IMR-90 (cell line): ENCODE measurements around the gene GRAMD4. TPM values are rescaled to one million over a fixed set of nuclear protein-coding genes. Genes with fewer than 3 reads are reported as not detected.

ENCODE experiments used
- ATAC-seq: fragments of 200-7000 bp; cut with Tn5 transposase; 2 replicates; pipeline ENCODE4 v1.9.1; 2020; ENCODE audit warnings: low read depth, mild to moderate bottlenecking, moderate library complexity
- BruUV-seq: library from RNA; stranded (reverse); fragments of 400-500 nt; replicated peaks from 2 replicates; lab custom pipeline; 2021; lab: Mats Ljungman, UMichigan
- CTCF ChIA-PET: fragments of 300-600 bp; formaldehyde crosslinking; extraction: SDS; loops from one replicate; lab custom pipeline; 2021; ENCODE audit warnings: antibody characterized with exemption; lab: Yijun Ruan, JAX
- POLR2A ChIA-PET: fragments of 300-600 bp; sonication (Branson Sonifier 250); formaldehyde crosslinking; loops from one replicate; lab custom pipeline; 2022; ENCODE audit warnings: antibody characterized with exemption; ENCODE audit not compliant: unreplicated experiment; lab: Charles Lee
- DNase-seq: peaks from one replicate; pipeline ENCODE4 v3.0.0; 2013
- H2AFZ ChIP-seq: replicated peaks from 2 replicates; pipeline ENCODE3; 2013; ENCODE audit warnings: low read length, mild to moderate bottlenecking; ENCODE audit not compliant: poor library complexity
- H2AK5ac ChIP-seq: 2 replicates; pipeline ENCODE4 v1.6.1; 2013; ENCODE audit warnings: low read depth, low read length, inconsistent platforms
- H2AK9ac ChIP-seq: replicated peaks from 2 replicates; pipeline ENCODE3; 2013; ENCODE audit warnings: mild to moderate bottlenecking, low read depth, low read length, moderate library complexity; ENCODE audit not compliant: poor library complexity
- H2BK120ac ChIP-seq: 2 replicates; pipeline ENCODE4 v1.6.1; 2013; ENCODE audit warnings: low read depth, low read length, inconsistent platforms
- H2BK15ac ChIP-seq: 3 replicates; pipeline ENCODE4 v1.6.1; 2013; ENCODE audit warnings: low read depth, low read length, inconsistent platforms
- H2BK20ac ChIP-seq: 2 replicates; pipeline ENCODE4 v1.6.1; 2013; ENCODE audit warnings: low read depth, mild to moderate bottlenecking, inconsistent platforms, low read length, moderate library complexity
- H2BK5ac ChIP-seq: 2 replicates; pipeline ENCODE4 v1.6.1; 2013; ENCODE audit warnings: mild to moderate bottlenecking, low read depth, low read length, inconsistent platforms; ENCODE audit not compliant: poor library complexity, severe bottlenecking
- H3K14ac ChIP-seq: replicated peaks from 2 replicates; pipeline ENCODE4 v1.6.1; 2013; ENCODE audit warnings: low read depth, low read length, inconsistent platforms
- H3K18ac ChIP-seq: 2 replicates; pipeline ENCODE4 v1.6.1; 2013; ENCODE audit warnings: low read depth, low read length, control low read depth
- H3K23ac ChIP-seq: 2 replicates; pipeline ENCODE4 v1.6.1; 2013; ENCODE audit warnings: low read depth, low read length, inconsistent platforms
- H3K27ac ChIP-seq: 2 replicates; pipeline ENCODE4 v1.5.1; 2013; ENCODE audit warnings: mild to moderate bottlenecking, control low read depth, low read length; ENCODE audit not compliant: insufficient read depth
- H3K27me3 ChIP-seq: 2 replicates; pipeline ENCODE4 v1.6.1; 2013; ENCODE audit warnings: low read length; ENCODE audit not compliant: control insufficient read depth, insufficient read depth
- H3K36me3 ChIP-seq: 2 replicates; pipeline ENCODE4 v1.6.1; 2013; ENCODE audit warnings: low read length, mixed read lengths; ENCODE audit not compliant: control insufficient read depth, insufficient read depth
- H3K4ac ChIP-seq: 2 replicates; pipeline ENCODE4 v1.6.1; 2013; ENCODE audit warnings: low read depth, low read length, inconsistent platforms
- H3K4me1 ChIP-seq: 2 replicates; pipeline ENCODE4 v1.6.1; 2013; ENCODE audit warnings: low read length, mixed read lengths; ENCODE audit not compliant: control insufficient read depth, insufficient read depth
- H3K4me2 ChIP-seq: 2 replicates; pipeline ENCODE4 v1.6.1; 2013; ENCODE audit warnings: low read depth, mild to moderate bottlenecking, control low read depth, low read length, moderate library complexity
- H3K4me3 ChIP-seq: 2 replicates; pipeline ENCODE4 v1.5.1; 2013; ENCODE audit warnings: low read depth, mild to moderate bottlenecking, control low read depth, low read length, moderate library complexity; ENCODE audit not compliant: insufficient read depth
- H3K56ac ChIP-seq: 2 replicates; pipeline ENCODE4 v1.6.1; 2013; ENCODE audit warnings: low read length, inconsistent platforms; ENCODE audit not compliant: insufficient read depth; ENCODE audit errors: extremely low read depth
- H3K79me1 ChIP-seq, 2 experiments: 2 replicates each; pipeline ENCODE4 v1.6.1; 2013; ENCODE audit warnings: low read length in 2 of 2, inconsistent platforms in 1 of 2, low read depth in 1 of 2
- H3K9ac ChIP-seq: 2 replicates; pipeline ENCODE4 v1.6.1; 2013; ENCODE audit warnings: low read depth, low read length, control low read depth
- H3K9me1 ChIP-seq: 2 replicates; pipeline ENCODE4 v1.6.1; 2013; ENCODE audit warnings: low read length, inconsistent platforms; ENCODE audit not compliant: insufficient read depth
- H3K9me3 ChIP-seq: 2 replicates; pipeline ENCODE4 v1.6.1; 2013; ENCODE audit warnings: low read length; ENCODE audit not compliant: control insufficient read depth, insufficient read depth
- H4K20me1 ChIP-seq: 2 replicates; pipeline ENCODE4 v1.6.1; 2013; ENCODE audit warnings: low read length, inconsistent platforms; ENCODE audit not compliant: insufficient read depth
- H4K5ac ChIP-seq: 2 replicates; pipeline ENCODE4 v1.6.1; 2013; ENCODE audit warnings: mild to moderate bottlenecking, low read depth, low read length, control low read depth
- H4K8ac ChIP-seq, 2 experiments: 2 replicates each; pipeline ENCODE4 v1.6.1; 2013; ENCODE audit warnings: low read depth in 2 of 2, low read length in 2 of 2, control low read depth in 1 of 2, inconsistent platforms in 1 of 2
- H4K91ac ChIP-seq: 2 replicates; pipeline ENCODE4 v1.6.1; 2013; ENCODE audit warnings: low read depth, low read length, inconsistent platforms; ENCODE audit not compliant: insufficient read depth
- CEBPB ChIP-seq: IDR thresholded peaks from 2 replicates; pipeline ENCODE4 v1.6.1; 2012; ENCODE audit warnings: low read depth, low read length, improper control_type of control experiment
- CHD1 ChIP-seq: IDR thresholded peaks from 2 replicates; pipeline ENCODE4 v1.6.1; 2012; ENCODE audit warnings: low read depth, low read length, improper control_type of control experiment
- FOS ChIP-seq: fragments of 150-350 bp; IDR thresholded peaks from 2 replicates; pipeline ENCODE4 v1.6.1; 2016; ENCODE audit warnings: low read depth, low read length
- MAFK ChIP-seq: IDR thresholded peaks from 2 replicates; pipeline ENCODE4 v1.6.1; 2012; ENCODE audit warnings: low read depth, low read length, improper control_type of control experiment
- MXI1 ChIP-seq: IDR thresholded peaks from 2 replicates; pipeline ENCODE4 v1.6.1; 2012; ENCODE audit warnings: low read depth, mild to moderate bottlenecking, low read length, moderate library complexity, borderline replicate concordance
- NFE2L2 ChIP-seq: fragments of 150-350 bp; IDR thresholded peaks from 2 replicates; pipeline ENCODE4 v1.6.1; 2016; ENCODE audit warnings: low read depth, mild to moderate bottlenecking, low read length
- RCOR1 ChIP-seq: IDR thresholded peaks from 2 replicates; pipeline ENCODE4 v1.6.1; 2012; ENCODE audit warnings: mild to moderate bottlenecking, low read length, improper control_type of control experiment; ENCODE audit not compliant: insufficient replicate concordance
- RFX5 ChIP-seq: IDR thresholded peaks from 2 replicates; pipeline ENCODE4 v1.8.0; 2012; ENCODE audit warnings: low read depth, mild to moderate bottlenecking, low read length, moderate library complexity
- SMC3 ChIP-seq: fragments of 150-350 bp; IDR thresholded peaks from 2 replicates; pipeline ENCODE4 v1.6.1; 2016; ENCODE audit warnings: low read depth, mild to moderate bottlenecking, antibody characterized with exemption, low read length, moderate library complexity
- WGBS, 2 experiments: methylation state at CpG; one replicate each; pipeline versions ENCODE4 v1.1.5 to v1.1.7; 2013; ENCODE audit warnings: missing lambda C conversion rate in 2 of 2; ENCODE audit not compliant: insufficient read length in 1 of 2; ENCODE audit errors: extremely low coverage in 2 of 2; 5-methylcytosine and 5-hydroxymethylcytosine counted together
- dilution Hi-C: fragments of 300-500 bp; cut with HindIII; formaldehyde crosslinking; loops from one replicate; pipeline ENCODE4 v1.14.3; 2018; ENCODE audit warnings: low sequenced_read_pairs; ENCODE audit not compliant: unreplicated experiment
- in situ Hi-C: fragments of 300-500 bp; cut with MboI; formaldehyde crosslinking; loops from 3 replicates; pipeline ENCODE4 v1.14.3; 2019; ENCODE audit warnings: low sequenced_read_pairs, inconsistent platforms, mixed read lengths
- intact Hi-C: fragments of 100-400 bp; cut with micrococcal nuclease; formaldehyde crosslinking; loops from 2 replicates; pipeline ENCODE4 v1.10.0; 2022
- polyA plus RNA-seq, 3 experiments: library from polyadenylated mRNA; depleted of rRNA; stranded (reverse); fragments of >200 nt; gene quantifications; 2 replicates each; pipeline ENCODE4 v1.2.3, GENCODE V29; 2012; ENCODE audit warnings: low replicate concordance in 1 of 3
- total RNA-seq: library from RNA; depleted of rRNA; stranded (reverse); fragments of >200 nt; gene quantifications from 2 replicates; pipeline ENCODE4 v1.2.3, GENCODE V29; 2012
- TF ChIP-seq, protein P1 (sequence below): fragments of 150-350 bp; IDR thresholded peaks from 2 replicates; pipeline ENCODE4 v1.6.1; 2017; ENCODE audit warnings: mild to moderate bottlenecking, antibody characterized with exemption, low read length, low read depth
- TF ChIP-seq, protein P2 (sequence below): fragments of 150-350 bp; IDR thresholded peaks from 2 replicates; pipeline ENCODE4 v1.6.1; 2016; ENCODE audit warnings: low read depth, mild to moderate bottlenecking, low read length, moderate library complexity, borderline replicate concordance

The GRAMD4 gene
- total and polyA plus RNA-seq, 2 of the 4 experiments (the other 2 are of a cell fraction): 2.7 to 5.8 TPM

DNA sequence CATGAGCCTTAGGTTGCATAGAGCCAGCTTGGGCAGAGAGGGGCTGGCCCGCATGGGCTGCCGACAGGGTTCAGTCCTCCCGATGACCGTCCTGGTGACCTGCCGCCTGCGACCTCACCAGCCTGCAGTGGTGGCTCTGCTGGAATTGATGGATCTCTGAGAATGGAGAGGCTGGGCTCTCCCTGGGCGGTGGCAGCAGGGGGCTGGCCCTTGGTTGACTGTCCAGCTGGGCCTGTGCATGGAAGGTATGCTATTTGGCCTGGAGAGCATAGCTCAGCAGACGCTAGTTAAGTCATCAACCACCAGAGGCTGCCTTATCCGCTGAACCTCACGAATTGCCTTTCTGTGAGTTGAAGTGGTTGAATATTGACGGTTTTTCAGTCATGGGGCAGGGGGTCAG is 19.7 kb downstream of the GRAMD4 start (continued):
- TF ChIP-seq SMC3 (no peak), FOS (no peak), NFE2L2 (no peak), CEBPB (no peak), MAFK (no peak)

DNA sequence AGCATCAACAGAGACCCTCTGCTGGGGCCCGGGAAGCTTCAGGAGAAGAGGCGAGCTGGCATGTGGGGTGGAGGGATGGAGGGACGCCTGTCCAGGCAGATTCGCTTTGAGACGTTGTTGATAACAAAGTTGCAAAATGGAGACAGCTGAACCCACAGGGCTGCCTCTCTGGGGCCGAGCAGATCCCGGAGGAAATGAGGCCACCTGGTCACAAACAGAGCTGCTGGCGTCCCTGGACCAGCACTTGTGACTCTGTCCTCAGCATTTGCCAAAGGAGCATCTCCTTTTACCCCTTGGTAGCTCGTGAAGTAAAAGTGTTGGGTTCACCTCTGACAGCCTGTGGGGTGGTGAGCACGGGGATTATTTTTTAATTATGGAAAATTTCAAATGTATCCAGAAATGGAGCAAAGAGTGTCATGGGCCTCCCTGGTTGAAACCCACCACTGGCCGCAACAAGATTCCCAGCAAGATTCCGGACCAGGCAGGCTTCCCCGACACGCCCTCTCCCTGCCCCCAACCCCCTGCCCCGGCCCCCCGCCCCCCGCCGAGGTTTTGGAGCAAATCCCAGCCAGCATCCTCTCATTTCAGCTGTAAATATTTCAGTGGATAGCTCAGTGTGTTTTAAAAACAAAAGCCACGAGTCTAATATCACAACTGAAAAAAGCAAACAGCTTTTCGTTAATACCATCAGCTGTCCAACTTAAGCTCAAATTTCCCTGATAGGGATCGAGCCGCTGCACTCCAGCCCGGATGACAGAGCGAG is 20.3 kb downstream of the GRAMD4 start:
- Histone ChIP-seq H3K79me1 (peaks cover 0 to 3% of the 10 kb centered on the region in 2 experiments; a peak in 2 of 4 replicates), H4K91ac (no peak overlapping the region), H2BK120ac (no peak overlapping the region), H3K9me1 (peaks cover 3% of the 10 kb centered on the region; the same call in 1 of the 2 replicates), H2BK15ac (no peak overlapping the region), H3K27ac (peak overlapping the region; percentile 61; the same call in 1 of the 2 replicates), H3K36me3 (no peaks in the 10 kb centered on the region; the same call in 1 of the 2 replicates), H2AK5ac (no peak overlapping the region), H3K4ac (no peak overlapping the region), H3K4me1 (peaks cover 10% of the 10 kb centered on the region), H3K27me3 (no peaks in the 10 kb centered on the region), H3K56ac (no peak overlapping the region), H2AFZ (no peak overlapping the region), H4K8ac (no peak overlapping the region), H3K14ac (no peak overlapping the region), H2BK5ac (no peak overlapping the region), H3K4me3 (no peak overlapping the region), H3K23ac (no peak overlapping the region), H4K20me1 (peaks cover 9% of the 10 kb centered on the region; the same call in 1 of the 2 replicates), H3K4me2 (no peak overlapping the region), H3K9me3 (no peaks in the 10 kb centered on the region), H3K9ac (no peak overlapping the region), H2BK20ac (peak overlapping the region; percentile 23; the same call in 1 of the 2 replicates), H3K18ac (no peak overlapping the region; the same call in 1 of the 2 replicates), H4K5ac (no peak overlapping the region; the same call in 1 of the 2 replicates), H2AK9ac (no peak overlapping the region)
- no TSS peak for BruUV-seq
- ChIA-PET POLR2A (no interaction called here), CTCF (no interaction called here)
- 41% methylated on average over 5 of the region's 24 CpGs; no CpG with 5 or more reads in 1 of the 2 experiments for WGBS, 2 experiments
- in situ Hi-C loops: no loop called here
- dilution Hi-C loops: no loop called here
- ATAC-seq (no peak), DNase-seq (no peak)
- intact Hi-C loops: loop anchor here (5.0 kb wide), 1 partner anchor 63 kb away; no protein-coding TSS in a partner anchor
- TF ChIP-seq CEBPB: no peak
- no peak for TF ChIP-seq NFE2L2
- no peak for TF ChIP-seq MXI1
- TF ChIP-seq, protein P1, sequence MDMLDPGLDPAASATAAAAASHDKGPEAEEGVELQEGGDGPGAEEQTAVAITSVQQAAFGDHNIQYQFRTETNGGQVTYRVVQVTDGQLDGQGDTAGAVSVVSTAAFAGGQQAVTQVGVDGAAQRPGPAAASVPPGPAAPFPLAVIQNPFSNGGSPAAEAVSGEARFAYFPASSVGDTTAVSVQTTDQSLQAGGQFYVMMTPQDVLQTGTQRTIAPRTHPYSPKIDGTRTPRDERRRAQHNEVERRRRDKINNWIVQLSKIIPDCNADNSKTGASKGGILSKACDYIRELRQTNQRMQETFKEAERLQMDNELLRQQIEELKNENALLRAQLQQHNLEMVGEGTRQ: no peak
- TF ChIP-seq SMC3: no peak
- TF ChIP-seq RFX5: no peak
- no peak for TF ChIP-seq RCOR1
- no peak for TF ChIP-seq MAFK
- no peak for TF ChIP-seq CHD1
- TF ChIP-seq, protein P2, sequence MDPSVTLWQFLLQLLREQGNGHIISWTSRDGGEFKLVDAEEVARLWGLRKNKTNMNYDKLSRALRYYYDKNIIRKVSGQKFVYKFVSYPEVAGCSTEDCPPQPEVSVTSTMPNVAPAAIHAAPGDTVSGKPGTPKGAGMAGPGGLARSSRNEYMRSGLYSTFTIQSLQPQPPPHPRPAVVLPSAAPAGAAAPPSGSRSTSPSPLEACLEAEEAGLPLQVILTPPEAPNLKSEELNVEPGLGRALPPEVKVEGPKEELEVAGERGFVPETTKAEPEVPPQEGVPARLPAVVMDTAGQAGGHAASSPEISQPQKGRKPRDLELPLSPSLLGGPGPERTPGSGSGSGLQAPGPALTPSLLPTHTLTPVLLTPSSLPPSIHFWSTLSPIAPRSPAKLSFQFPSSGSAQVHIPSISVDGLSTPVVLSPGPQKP: no peak
